Liver (tissue), 3 donors: ENCODE results near the gene TGFBR3.

Experiments used
- CTCF ChIP-seq: fragments of 150-350 bp; IDR thresholded peaks from 2 replicates; pipeline ENCODE4 v1.5.1; 2017; ENCODE audit warnings: improper control_type of control experiment, low read depth, low read length; ENCODE audit not compliant: missing input control
- GABPA ChIP-seq, 2 donors: IDR thresholded peaks in 1 of 2; conservative IDR thresholded peaks in 1 of 2; 2 replicates each; pipeline ENCODE4 v1.6.1; 2016; ENCODE audit warnings: antibody characterized with exemption in 2 of 2, mild to moderate bottlenecking in 1 of 2, moderate library complexity in 1 of 2
- HNF4A ChIP-seq, 2 donors: conservative IDR thresholded peaks; 2 replicates each; pipeline ENCODE4 v1.6.1; 2016; ENCODE audit warnings: antibody characterized with exemption in 2 of 2, mild to moderate bottlenecking in 2 of 2
- JUND ChIP-seq, 2 donors: IDR thresholded peaks; 2 replicates each; pipeline ENCODE4 v1.6.1; 2016; ENCODE audit warnings: antibody characterized with exemption in 2 of 2
- REST ChIP-seq: IDR thresholded peaks from 2 replicates; pipeline ENCODE4 v1.6.1; 2016; ENCODE audit warnings: antibody characterized with exemption, mild to moderate bottlenecking
- TAF1 ChIP-seq: conservative IDR thresholded peaks from 2 replicates; pipeline ENCODE4 v1.6.1; 2016; ENCODE audit warnings: antibody characterized with exemption, mild to moderate bottlenecking
- YY1 ChIP-seq: IDR thresholded peaks from 2 replicates; pipeline ENCODE4 v1.6.1; 2016; ENCODE audit warnings: antibody characterized with exemption, mild to moderate bottlenecking
- TF ChIP-seq, protein P1 (sequence below): IDR thresholded peaks from 2 replicates; pipeline ENCODE4 v1.6.1; 2016; ENCODE audit warnings: antibody characterized with exemption
- donor health status: healthy.
- donor health status: healthy.

DNA sequence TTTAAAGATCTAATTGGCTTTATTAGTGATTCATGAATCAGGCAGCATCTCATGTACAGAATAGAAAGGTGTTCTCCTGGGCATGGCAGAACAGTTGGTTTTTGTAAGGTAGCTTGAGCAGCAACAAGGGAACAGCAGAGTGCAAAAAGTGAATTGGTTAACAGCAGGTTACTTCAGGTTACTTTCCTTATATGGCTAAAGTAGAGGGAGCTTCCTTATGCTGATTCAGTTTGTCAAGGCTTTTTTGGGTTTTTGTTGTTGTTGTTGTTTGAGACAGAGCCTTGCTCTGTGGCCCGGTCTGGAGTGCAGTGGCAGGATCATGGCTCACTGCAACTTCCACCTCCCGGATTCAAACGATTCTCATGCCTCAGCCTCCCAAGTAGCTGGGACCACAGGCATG lies 252.5 kb downstream of the TGFBR3 start:
- TF ChIP-seq REST = no peak
- no peak for TF ChIP-seq YY1
- TF ChIP-seq CTCF = no peak
- no peak for TF ChIP-seq JUND (IDR thresholded peaks at IDR 0.05)
- no peak for TF ChIP-seq GABPA (IDR thresholded peaks at IDR 0.05 in 1 of 2, conservative IDR thresholded peaks at IDR 0.05 in 1 of 2)
- no peak for TF ChIP-seq TAF1
- TF ChIP-seq, protein P1, sequence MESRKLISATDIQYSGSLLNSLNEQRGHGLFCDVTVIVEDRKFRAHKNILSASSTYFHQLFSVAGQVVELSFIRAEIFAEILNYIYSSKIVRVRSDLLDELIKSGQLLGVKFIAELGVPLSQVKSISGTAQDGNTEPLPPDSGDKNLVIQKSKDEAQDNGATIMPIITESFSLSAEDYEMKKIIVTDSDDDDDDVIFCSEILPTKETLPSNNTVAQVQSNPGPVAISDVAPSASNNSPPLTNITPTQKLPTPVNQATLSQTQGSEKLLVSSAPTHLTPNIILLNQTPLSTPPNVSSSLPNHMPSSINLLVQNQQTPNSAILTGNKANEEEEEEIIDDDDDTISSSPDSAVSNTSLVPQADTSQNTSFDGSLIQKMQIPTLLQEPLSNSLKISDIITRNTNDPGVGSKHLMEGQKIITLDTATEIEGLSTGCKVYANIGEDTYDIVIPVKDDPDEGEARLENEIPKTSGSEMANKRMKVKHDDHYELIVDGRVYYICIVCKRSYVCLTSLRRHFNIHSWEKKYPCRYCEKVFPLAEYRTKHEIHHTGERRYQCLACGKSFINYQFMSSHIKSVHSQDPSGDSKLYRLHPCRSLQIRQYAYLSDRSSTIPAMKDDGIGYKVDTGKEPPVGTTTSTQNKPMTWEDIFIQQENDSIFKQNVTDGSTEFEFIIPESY = no peak
- no peak for TF ChIP-seq HNF4A (conservative IDR thresholded peaks at IDR 0.05)
